CD8-positive, alpha-beta memory T cell (primary cell): ENCODE data around the gene SLC6A11. TPM values are rescaled to one million over a fixed set of nuclear protein-coding genes. Genes with fewer than 3 reads are reported as not detected.
A peak's percentile ranks its signal among the peaks of the same experiment; 100 is the strongest.

Experiments used
- CTCF ChIA-PET: fragments of 350-600 bp; sonication (Branson Sonifier 250); formaldehyde crosslinking; loops from one replicate; lab custom pipeline; 2021; ENCODE audit warnings: antibody characterized with exemption; lab: Charles Lee
- POLR2A ChIA-PET: fragments of 350-600 bp; sonication (Branson Sonifier 250); formaldehyde crosslinking; loops from one replicate; lab custom pipeline; 2021; ENCODE audit warnings: antibody characterized with exemption; lab: Charles Lee
- DNase-seq, 5 donors: peaks; one replicate each; pipeline versions ENCODE4 v3.0.0 to v3.0.0-alpha.2; 2020 to 2022; ENCODE audit warnings: mixed read lengths in 1 of 5
- H3K27ac ChIP-seq: one replicate; pipeline ENCODE4 v1.7.0; 2013; ENCODE audit warnings: low read depth, mild to moderate bottlenecking, low read length, moderate library complexity
- H3K27me3 ChIP-seq: 2 replicates; pipeline ENCODE4 v1.7.0; 2013; ENCODE audit warnings: low read length, mild to moderate bottlenecking; ENCODE audit not compliant: insufficient read depth, poor library complexity, severe bottlenecking
- H3K36me3 ChIP-seq: 2 replicates; pipeline ENCODE4 v1.7.0; 2013; ENCODE audit warnings: mild to moderate bottlenecking, low read length, moderate library complexity; ENCODE audit not compliant: insufficient read depth
- H3K4me1 ChIP-seq: 2 replicates; pipeline ENCODE4 v1.7.0; 2013; ENCODE audit warnings: mild to moderate bottlenecking, low read length, moderate library complexity; ENCODE audit not compliant: insufficient read depth
- H3K4me3 ChIP-seq: 2 replicates; pipeline ENCODE4 v1.7.0; 2013; ENCODE audit warnings: mild to moderate bottlenecking, low read length
- H3K9me3 ChIP-seq: 2 replicates; pipeline ENCODE4 v1.7.0; 2013; ENCODE audit warnings: mild to moderate bottlenecking, low read length
- H3K27ac Mint-ChIP-seq, 8 donors: one replicate each; pipeline ENCODE4 v1.8.0; 2020 to 2021; ENCODE audit warnings: mixed read lengths in 8 of 8, mild to moderate bottlenecking in 6 of 8, inconsistent platforms in 3 of 8, moderate library complexity in 3 of 8
- H3K27me3 Mint-ChIP-seq, 2 donors: one replicate each; pipeline ENCODE4 v1.8.0; 2020 to 2021; ENCODE audit warnings: mixed read lengths in 2 of 2, mild to moderate bottlenecking in 1 of 2, moderate library complexity in 1 of 2
- H3K36me3 Mint-ChIP-seq, 3 donors: one replicate each; pipeline ENCODE4 v1.8.0; 2020 to 2021; ENCODE audit warnings: mixed read lengths in 3 of 3, inconsistent platforms in 1 of 3, mild to moderate bottlenecking in 1 of 3
- H3K4me1 Mint-ChIP-seq, 3 donors: one replicate each; pipeline ENCODE4 v1.8.0; 2020 to 2021; ENCODE audit warnings: mixed read lengths in 3 of 3, inconsistent platforms in 1 of 3, mild to moderate bottlenecking in 1 of 3
- H3K4me3 Mint-ChIP-seq, 7 donors: one replicate each; pipeline ENCODE4 v1.8.0; 2020 to 2021; ENCODE audit warnings: mixed read lengths in 7 of 7, mild to moderate bottlenecking in 6 of 7, moderate library complexity in 4 of 7, inconsistent platforms in 2 of 7
- H3K9me3 Mint-ChIP-seq, 5 donors: one replicate each; pipeline ENCODE4 v1.8.0; 2020 to 2022; ENCODE audit warnings: mixed read lengths in 5 of 5, mild to moderate bottlenecking in 3 of 5, moderate library complexity in 2 of 5, inconsistent platforms in 1 of 5
- polyA plus RNA-seq: library from polyadenylated mRNA; unstranded; fragments of 300-500 nt; fragmentation: Illumina TruSeq; gene quantifications from one replicate; pipeline ENCODE4 v1.2.3, GENCODE V29; 2021
- total RNA-seq, 2 experiments: library from RNA; stranded (reverse); gene quantifications; one replicate each; pipeline ENCODE4 v1.2.3, GENCODE V29; 2021

The SLC6A11 gene
- total and polyA plus RNA-seq, 3 experiments from 2014 or later = not detected

- no peak overlapping the region for H3K4me3 ChIP-seq
- H3K27ac ChIP-seq = no peak overlapping the region
- Mint-ChIP-seq H3K27ac (no peak overlapping the region), H3K9me3 (peaks cover 0 to 10% (median 4%) of the 10 kb centered on the region in 5 donors), H3K4me3 (no peak overlapping the region), H3K4me1 (no peaks in the 10 kb centered on the region), H3K36me3 (no peaks in the 10 kb centered on the region), H3K27me3 (peaks cover 5 to 6% of the 10 kb centered on the region in 2 donors)
- ChIA-PET POLR2A (no interaction called here), CTCF (no interaction called here)
- DNase-seq = no peak
- H3K4me1 ChIP-seq = no peaks in the 10 kb centered on the region
- H3K36me3 ChIP-seq = no peaks in the 10 kb centered on the region
- H3K9me3 ChIP-seq = no peaks in the 10 kb centered on the region
- no peaks in the 10 kb centered on the region for H3K27me3 ChIP-seq
Measured at GRCh38 chr3:10926811-10927521, 110.9 kb downstream of the SLC6A11 start.

DNA sequence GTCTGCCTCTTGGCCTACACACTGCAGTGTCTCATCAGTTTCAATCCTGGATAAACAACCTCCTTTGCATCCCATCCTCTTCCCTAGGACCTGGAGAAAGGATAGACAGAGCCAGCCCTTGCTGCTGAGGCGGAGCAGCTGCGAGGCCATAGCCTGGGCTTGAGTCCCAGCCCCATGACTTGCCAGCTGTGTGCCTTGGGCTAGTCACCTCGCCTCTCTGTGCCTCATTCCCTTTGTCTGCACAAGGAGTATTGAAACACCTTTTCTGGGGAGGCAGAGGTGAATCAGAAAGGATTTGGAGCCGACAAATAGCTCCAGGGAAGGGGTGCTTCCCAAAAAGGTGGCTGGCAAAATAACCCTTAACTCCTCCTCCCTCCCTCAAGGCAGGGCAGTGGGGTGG is 111.5 kb downstream of the SLC6A11 start:
- Histone ChIP-seq H3K4me1 (no peaks in the 10 kb centered on the region), H3K27me3 (no peaks in the 10 kb centered on the region), H3K4me3 (no peak overlapping the region), H3K9me3 (no peaks in the 10 kb centered on the region), H3K36me3 (no peaks in the 10 kb centered on the region), H3K27ac (no peak overlapping the region)
- ChIA-PET POLR2A (no interaction called here), CTCF (no interaction called here)
- no peak overlapping the region for H3K27ac Mint-ChIP-seq
- DNase-seq = no peak
- H3K27me3 Mint-ChIP-seq = peaks cover under 1 to 5% of the 10 kb centered on the region in 2 donors
- H3K36me3 Mint-ChIP-seq = no peaks in the 10 kb centered on the region
- H3K4me3 Mint-ChIP-seq = peak overlapping the region in 1 of 7 donors; percentile 16
- H3K4me1 Mint-ChIP-seq = no peaks in the 10 kb centered on the region
- peaks cover 0 to 10% (median 2%) of the 10 kb centered on the region in 5 donors for H3K9me3 Mint-ChIP-seq

GRCh38 chr3:10928407-10928960 is 112.5 kb downstream of the SLC6A11 start:
- POLR2A ChIA-PET = no interaction called here
- CTCF ChIA-PET = no interaction called here
- H3K36me3 ChIP-seq = no peaks in the 10 kb centered on the region
- no peaks in the 10 kb centered on the region for H3K36me3 Mint-ChIP-seq
- H3K4me1 ChIP-seq = no peaks in the 10 kb centered on the region
- no peaks in the 10 kb centered on the region for H3K4me1 Mint-ChIP-seq
- H3K9me3 Mint-ChIP-seq = peaks cover 0 to 10% (median 2%) of the 10 kb centered on the region in 5 donors
- no peaks in the 10 kb centered on the region for H3K27me3 ChIP-seq
- peak overlapping the region in 1 of 8 donors; percentile 35 for H3K27ac Mint-ChIP-seq
- no peak overlapping the region for H3K4me3 Mint-ChIP-seq
- H3K4me3 ChIP-seq = no peak overlapping the region
- H3K27me3 Mint-ChIP-seq = peaks cover 0 to 3% of the 10 kb centered on the region in 2 donors
- no peak overlapping the region for H3K27ac ChIP-seq
- DNase-seq = no peak
- H3K9me3 ChIP-seq = no peaks in the 10 kb centered on the region

DNA sequence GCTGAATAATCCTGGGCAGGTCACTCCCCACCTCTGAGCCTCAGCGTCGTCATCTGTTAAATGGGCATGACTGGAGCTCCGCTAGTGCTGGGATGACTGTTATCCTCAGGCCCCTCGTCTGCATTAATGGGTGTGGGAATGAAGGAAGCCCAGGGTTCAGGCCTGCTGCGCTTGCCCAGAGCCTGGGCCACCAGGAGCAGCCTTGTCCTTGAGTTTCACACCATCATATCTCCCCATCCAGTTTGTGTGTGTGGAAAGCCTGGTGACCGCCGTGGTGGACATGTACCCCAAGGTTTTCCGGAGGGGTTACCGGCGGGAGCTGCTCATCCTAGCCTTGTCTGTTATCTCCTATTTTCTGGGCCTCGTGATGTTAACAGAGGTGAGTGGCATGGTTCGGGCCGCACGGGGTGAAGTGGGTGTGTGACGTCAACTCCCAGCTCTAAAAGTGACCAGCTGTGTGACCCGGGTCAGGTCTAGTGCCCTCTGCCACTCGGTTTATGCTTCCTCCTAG is 113.0 kb downstream of the SLC6A11 start:
- H3K9me3 ChIP-seq = no peaks in the 10 kb centered on the region
- H3K36me3 ChIP-seq = no peaks in the 10 kb centered on the region
- no peaks in the 10 kb centered on the region for H3K4me1 Mint-ChIP-seq
- peak overlapping the region in 1 of 7 donors; percentile 66 for H3K4me3 Mint-ChIP-seq
- H3K27ac Mint-ChIP-seq = no peak overlapping the region
- CTCF ChIA-PET = no interaction called here
- H3K4me1 ChIP-seq = no peaks in the 10 kb centered on the region
- POLR2A ChIA-PET = no interaction called here
- peaks cover 0 to 3% of the 10 kb centered on the region in 2 donors for H3K27me3 Mint-ChIP-seq
- no peak overlapping the region for H3K27ac ChIP-seq
- no peaks in the 10 kb centered on the region for H3K36me3 Mint-ChIP-seq
- H3K9me3 Mint-ChIP-seq = peaks cover 0 to 9% (median 2%) of the 10 kb centered on the region in 5 donors
- no peak overlapping the region for H3K4me3 ChIP-seq
- no peaks in the 10 kb centered on the region for H3K27me3 ChIP-seq
- DNase-seq = no peak

- Histone ChIP-seq H3K27ac (no peak overlapping the region), H3K9me3 (no peaks in the 10 kb centered on the region), H3K4me1 (no peaks in the 10 kb centered on the region), H3K4me3 (no peak overlapping the region), H3K27me3 (no peaks in the 10 kb centered on the region), H3K36me3 (no peaks in the 10 kb centered on the region)
- Mint-ChIP-seq H3K4me1 (no peaks in the 10 kb centered on the region), H3K9me3 (peaks cover 0 to 2% (median 0%) of the 10 kb centered on the region in 5 donors), H3K27ac (no peak overlapping the region), H3K4me3 (no peak overlapping the region), H3K36me3 (no peaks in the 10 kb centered on the region), H3K27me3 (peaks cover 0 to 3% of the 10 kb centered on the region in 2 donors)
- no peak for DNase-seq
- CTCF ChIA-PET = no interaction called here
- POLR2A ChIA-PET = no interaction called here
Measured at GRCh38 chr3:10929978-10930665, 114.1 kb downstream of the SLC6A11 start.

- Histone ChIP-seq H3K27ac (no peak overlapping the region), H3K36me3 (no peaks in the 10 kb centered on the region), H3K27me3 (no peaks in the 10 kb centered on the region), H3K4me1 (no peaks in the 10 kb centered on the region), H3K4me3 (no peak overlapping the region), H3K9me3 (no peaks in the 10 kb centered on the region)
- no peak overlapping the region for H3K4me3 Mint-ChIP-seq
- no peak overlapping the region for H3K27ac Mint-ChIP-seq
- H3K27me3 Mint-ChIP-seq = peaks cover 0 to 3% of the 10 kb centered on the region in 2 donors
- H3K9me3 Mint-ChIP-seq = peaks cover 0 to 2% (median 0%) of the 10 kb centered on the region in 5 donors
- CTCF ChIA-PET = no interaction called here
- H3K36me3 Mint-ChIP-seq = no peaks in the 10 kb centered on the region
- no peak for DNase-seq
- no peaks in the 10 kb centered on the region for H3K4me1 Mint-ChIP-seq
- POLR2A ChIA-PET = no interaction called here
Measured at GRCh38 chr3:10930666-10931040, 114.6 kb downstream of the SLC6A11 start.

DNA sequence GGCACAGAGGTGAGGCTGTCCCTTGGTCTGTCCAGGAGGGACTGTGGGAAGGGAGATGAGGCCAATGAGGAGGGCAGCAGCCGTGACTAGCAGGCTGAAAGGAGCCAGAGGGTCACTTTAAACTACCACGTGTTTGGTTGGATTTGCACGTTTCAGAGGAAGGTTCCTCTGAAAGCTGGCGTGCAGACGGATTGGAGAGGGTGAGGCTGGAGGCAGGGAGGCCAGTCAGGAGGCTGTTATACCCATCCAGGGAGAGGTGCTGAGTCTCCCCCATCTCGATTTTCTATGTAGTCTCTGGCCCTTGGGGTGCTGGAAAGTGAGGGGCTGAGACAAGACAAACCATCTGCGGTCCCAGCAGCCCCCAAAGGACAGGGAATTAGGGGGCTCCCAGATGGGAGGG is 116.6 kb downstream of the SLC6A11 start:
- ChIA-PET CTCF (no interaction called here), POLR2A (no interaction called here)
- Mint-ChIP-seq H3K27me3 (peaks cover under 1 to 3% of the 10 kb centered on the region in 2 donors), H3K9me3 (no peaks in the 10 kb centered on the region), H3K4me3 (no peak overlapping the region), H3K27ac (no peak overlapping the region), H3K4me1 (no peaks in the 10 kb centered on the region), H3K36me3 (no peaks in the 10 kb centered on the region)
- Histone ChIP-seq H3K27me3 (no peaks in the 10 kb centered on the region), H3K4me3 (no peak overlapping the region), H3K4me1 (no peaks in the 10 kb centered on the region), H3K9me3 (no peaks in the 10 kb centered on the region), H3K27ac (no peak overlapping the region), H3K36me3 (no peaks in the 10 kb centered on the region)
- no peak for DNase-seq

DNA sequence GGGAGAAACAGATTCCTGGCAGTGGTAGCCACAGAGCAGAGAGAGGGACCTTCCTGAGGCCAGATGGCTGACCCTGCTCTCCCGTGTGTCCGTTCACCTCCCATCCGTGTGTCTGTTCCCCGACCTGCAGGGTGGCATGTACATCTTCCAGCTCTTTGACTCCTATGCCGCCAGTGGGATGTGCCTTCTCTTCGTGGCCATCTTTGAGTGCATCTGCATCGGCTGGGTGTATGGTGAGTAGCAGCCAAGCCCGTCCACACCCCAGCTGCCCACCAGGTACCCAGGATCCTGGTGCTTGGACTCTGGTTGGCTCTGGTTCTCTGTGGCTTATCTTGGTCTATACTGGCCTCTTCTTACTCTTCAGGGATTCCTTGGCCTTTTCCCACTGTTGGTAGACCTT is 117.0 kb downstream of the SLC6A11 start:
- H3K4me3 Mint-ChIP-seq = no peak overlapping the region
- POLR2A ChIA-PET = no interaction called here

More for the DNA sequence above, 117.0 kb downstream of the SLC6A11 start:
- no peak for DNase-seq
- Histone ChIP-seq H3K27ac (no peak overlapping the region), H3K4me1 (no peaks in the 10 kb centered on the region), H3K4me3 (no peak overlapping the region), H3K36me3 (no peaks in the 10 kb centered on the region), H3K9me3 (no peaks in the 10 kb centered on the region), H3K27me3 (no peaks in the 10 kb centered on the region)
- H3K27ac Mint-ChIP-seq = no peak overlapping the region
- CTCF ChIA-PET = no interaction called here
- H3K9me3 Mint-ChIP-seq = no peaks in the 10 kb centered on the region
- H3K27me3 Mint-ChIP-seq = peaks cover 3% of the 10 kb centered on the region in 2 donors
- H3K4me1 Mint-ChIP-seq = no peaks in the 10 kb centered on the region
- no peaks in the 10 kb centered on the region for H3K36me3 Mint-ChIP-seq
